GM21526 (cell line): ENCODE data around the gene PCNA.

Source experiments
- ATAC-seq: cut with Tn5 transposase; IDR thresholded peaks from one replicate; pipeline ENCODE4 v1.9.1; 2021; ENCODE audit warnings: moderate library complexity; ENCODE audit not compliant: unreplicated experiment, low FRiP score

The PCNA gene

DNA sequence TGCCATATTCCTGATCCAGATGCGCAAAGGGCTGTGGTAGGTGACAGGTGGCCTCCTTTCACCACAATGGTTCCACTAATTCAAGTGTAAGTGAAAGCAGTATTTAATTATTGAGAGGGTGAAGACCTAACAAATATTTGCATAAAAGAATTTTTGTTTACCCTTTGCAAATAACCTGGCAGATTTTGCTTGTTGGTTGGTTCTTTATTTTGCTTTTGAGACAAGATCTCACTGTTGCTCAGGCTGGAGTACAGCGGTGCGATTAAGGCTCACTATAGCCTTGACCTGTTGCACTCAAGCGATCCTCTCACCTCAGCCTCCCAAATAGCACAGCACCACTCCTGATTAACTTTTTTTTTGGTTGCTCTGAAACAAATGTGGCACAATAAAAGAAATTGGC is 49.2 kb downstream of the PCNA start:
- no peak for ATAC-seq

DNA sequence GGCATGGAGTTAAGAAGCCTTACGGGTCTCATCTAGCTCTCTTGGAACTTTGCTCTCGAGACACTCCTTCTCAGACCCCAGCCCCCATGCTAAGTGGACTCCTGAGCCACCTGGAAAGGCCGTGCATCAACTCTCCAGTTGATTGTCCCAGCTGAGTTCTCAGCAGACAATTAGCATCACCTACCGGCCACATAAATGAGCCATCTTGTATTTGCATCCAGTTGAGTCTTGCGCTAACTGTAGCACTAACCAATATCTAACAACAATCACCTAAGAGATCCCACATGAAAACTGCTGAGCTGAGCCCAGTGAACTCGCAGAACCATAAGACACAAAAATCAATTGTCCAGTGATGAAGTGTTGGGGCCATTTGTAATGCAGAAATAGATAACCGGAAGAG is 49.7 kb downstream of the PCNA start:
- no peak for ATAC-seq

DNA sequence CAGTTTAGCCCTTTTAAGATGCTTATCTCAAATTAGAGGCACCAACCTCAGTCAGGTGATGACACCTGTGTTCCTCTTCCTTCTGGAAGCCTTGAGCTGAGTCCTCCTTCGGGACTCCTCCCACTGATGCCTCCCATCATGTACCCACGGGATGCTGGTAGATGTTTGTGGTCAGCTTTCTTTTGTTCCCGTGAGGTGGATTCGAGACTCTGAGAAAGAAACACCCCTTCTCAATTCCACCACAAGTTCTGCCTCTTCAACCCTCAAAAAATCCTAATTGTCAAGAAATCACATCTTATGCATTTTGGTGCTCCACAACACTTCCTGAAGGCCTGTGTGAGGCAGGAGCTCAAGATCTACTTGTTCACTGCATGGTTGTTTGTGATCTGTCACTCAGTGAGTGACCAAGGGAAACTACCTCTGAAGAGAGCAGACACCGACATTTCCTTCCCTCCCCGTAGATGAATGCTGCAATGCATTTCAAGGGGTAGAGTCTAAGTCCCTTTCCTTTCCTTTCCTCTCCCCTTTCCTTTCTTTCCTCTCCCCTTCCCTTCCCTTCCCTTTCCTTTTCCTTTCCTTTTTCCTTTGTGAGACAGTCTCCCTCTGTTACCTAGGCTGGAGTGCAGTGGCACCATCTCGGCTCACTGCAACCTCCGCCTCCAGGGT is 50.5 kb downstream of the PCNA start:
- ATAC-seq = no peak

DNA sequence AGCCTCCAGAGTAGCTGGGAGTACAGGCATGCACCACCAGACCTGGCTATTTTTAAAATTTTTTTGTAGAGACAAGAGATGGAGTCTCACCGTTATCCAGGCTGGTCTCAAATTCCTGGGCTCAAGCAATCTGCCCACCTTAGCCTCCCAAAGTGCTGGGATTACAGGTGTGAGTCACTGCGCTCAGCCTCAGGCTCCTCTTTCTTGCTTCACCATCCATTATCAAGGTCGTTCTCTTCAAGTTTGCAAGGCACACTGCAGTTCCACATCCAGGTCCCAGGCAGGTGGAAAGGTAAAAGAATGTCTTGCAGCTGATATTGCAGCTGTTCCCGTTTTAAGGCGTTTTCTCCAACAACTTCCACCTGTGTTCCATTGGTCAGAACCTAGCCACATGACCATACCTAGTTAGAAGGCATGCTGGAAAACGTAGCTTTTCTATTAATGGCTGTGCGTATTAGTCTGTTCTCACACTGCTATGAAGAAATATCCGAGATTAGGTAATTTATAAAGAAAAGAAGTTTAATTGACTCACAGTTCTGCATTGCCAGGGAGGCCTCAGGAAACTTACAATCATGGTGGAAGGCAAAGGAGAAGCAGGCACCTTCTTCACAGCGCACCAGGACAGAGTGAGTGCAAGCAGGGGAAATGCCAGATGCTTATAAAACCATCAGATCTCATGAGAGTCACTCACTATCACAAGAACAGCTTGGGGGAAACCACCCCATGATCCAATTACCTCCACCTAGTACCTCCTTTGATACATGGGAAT is 51.7 kb downstream of the PCNA start:
- no peak for ATAC-seq

DNA sequence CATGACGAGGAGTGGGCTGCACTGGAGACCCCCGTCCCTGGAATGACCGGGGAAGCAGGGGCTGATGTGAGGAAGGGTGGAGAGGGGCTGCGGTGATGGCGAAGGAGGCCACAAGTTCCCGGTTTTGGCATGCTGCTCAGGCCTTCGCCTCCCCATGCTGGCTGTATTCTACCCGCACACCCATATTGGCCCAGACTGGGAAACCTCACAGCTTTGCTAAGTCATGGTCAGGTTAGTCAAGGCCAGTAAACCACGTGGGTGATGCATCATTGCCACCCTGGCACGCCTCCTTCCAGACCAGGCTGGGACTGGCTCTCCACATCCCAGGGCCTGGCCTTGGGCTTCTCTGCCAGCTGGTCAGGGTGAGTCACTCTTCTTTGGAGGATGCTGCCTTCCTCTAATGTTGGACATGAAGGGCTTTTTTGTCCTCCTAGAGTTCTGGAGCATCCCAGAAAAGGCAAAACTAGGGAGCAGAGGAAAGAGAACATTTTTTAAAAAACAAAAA is 53.8 kb downstream of the PCNA start:
- no peak for ATAC-seq

DNA sequence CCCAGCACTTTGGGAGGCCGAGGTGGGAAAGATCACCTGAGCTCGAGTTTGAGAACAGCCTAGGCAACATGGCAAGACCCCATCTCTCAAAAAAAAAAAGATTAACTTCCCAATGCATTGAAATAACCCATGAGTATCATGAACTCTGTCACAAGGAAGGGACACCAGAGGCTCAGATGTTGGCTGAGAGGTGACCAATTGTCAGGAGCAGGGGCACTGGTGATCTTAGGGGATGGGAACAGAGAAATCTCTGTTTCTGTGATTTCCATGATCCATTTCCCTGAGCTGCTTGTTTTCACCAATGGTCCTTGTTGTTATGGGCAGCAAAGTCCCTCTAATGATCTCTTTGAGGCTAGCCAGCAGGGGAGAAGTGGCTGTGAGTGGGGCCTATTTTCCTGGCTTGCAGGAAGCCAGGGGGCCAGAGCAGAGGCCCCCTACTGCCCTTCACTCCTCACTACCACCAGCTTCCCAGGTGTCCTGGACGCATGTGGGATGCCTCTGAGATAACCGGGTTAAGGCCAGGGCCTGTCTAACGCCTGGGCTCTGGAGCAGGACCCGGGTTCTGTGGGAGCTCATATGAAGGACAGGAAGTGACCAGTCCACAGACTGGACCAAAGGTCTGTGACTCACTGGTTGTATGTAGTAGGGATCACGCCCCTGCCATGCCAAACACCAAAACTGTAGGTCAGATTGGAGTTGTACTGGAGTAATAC is 54.4 kb downstream of the PCNA start:
- no peak for ATAC-seq
